ENCODE results near the gene MAGEB1. TPM values are rescaled to one million over a fixed set of nuclear protein-coding genes. Genes with fewer than 3 reads are reported as not detected.

Gene MAGEB1
- not detected in 2 replicates for total RNA-seq

GRCh38 chrX:30246769-30247489 is at the start of gene MAGEB1:
Gene MAGEB1, plus strand, starts transcription at chrX:30247146. Its CDS starts 3,348 bp downstream, at chrX:30250494.

GRCh38 chrX:30215357-30215843 is 31.5 kb upstream of the MAGEB1 start, which contains the start of gene MAGEB2:
Gene MAGEB2, plus strand, starts transcription at chrX:30215563. Its CDS starts 3,018 bp downstream, at chrX:30218581.

GRCh38 chrX:30230395-30230794 is 16.6 kb upstream of the MAGEB1 start, which contains the start of gene MAGEB3:
Gene MAGEB3, plus strand, starts transcription at chrX:30230657. Its CDS starts 5,268 bp downstream, at chrX:30235925.

GRCh38 chrX:30241724-30242415 is 5.1 kb upstream of the MAGEB1 start, which contains the start of gene MAGEB4:
Gene MAGEB4, plus strand, starts transcription at chrX:30242000. Its CDS starts 136 bp downstream, at chrX:30242136.

Other genes with a start within 250 kb of the MAGEB1 start
- gene MAGEB2, start 31.6 kb upstream of the MAGEB1 start, total RNA-seq: not detected in 2 replicates
- not detected in 2 replicates for gene MAGEB3, start 16.5 kb upstream of the MAGEB1 start, total RNA-seq
- gene MAGEB4, start 5.1 kb upstream of the MAGEB1 start, total RNA-seq: not detected in 2 replicates
- gene NR0B1, start 62.2 kb downstream of the MAGEB1 start, total RNA-seq: not detected in 2 replicates

All from myometrial cell (primary cell).